HG03064 (cell line): ENCODE measurements around the gene SLIT1.

Source experiments
- ATAC-seq: cut with Tn5 transposase; IDR thresholded peaks from one replicate; pipeline ENCODE4 v1.9.1; 2021; ENCODE audit warnings: low read depth; ENCODE audit not compliant: unreplicated experiment

The SLIT1 gene

GRCh38 chr10:97144297-97144696, 41.5 kb downstream of the SLIT1 start:
- no peak for ATAC-seq

- ATAC-seq: no peak
Observed at GRCh38 chr10:97142834-97143233, 42.9 kb downstream of the SLIT1 start.

- no peak for ATAC-seq
Observed at GRCh38 chr10:97140902-97141745, 44.6 kb downstream of the SLIT1 start.

GRCh38 chr10:97140049-97140846, 45.5 kb downstream of the SLIT1 start:
- no peak for ATAC-seq

- no peak for ATAC-seq
Observed at GRCh38 chr10:97139651-97140048, 46.1 kb downstream of the SLIT1 start.

GRCh38 chr10:97138846-97139245, 46.9 kb downstream of the SLIT1 start:
- ATAC-seq: no peak

GRCh38 chr10:97138174-97138573, 47.6 kb downstream of the SLIT1 start:
- ATAC-seq: no peak

- no peak for ATAC-seq
Observed at GRCh38 chr10:97136756-97137155, 49.0 kb downstream of the SLIT1 start.

GRCh38 chr10:97135464-97135863, 50.3 kb downstream of the SLIT1 start:
- no peak for ATAC-seq

- no peak for ATAC-seq
Observed at GRCh38 chr10:97134983-97135382, 50.8 kb downstream of the SLIT1 start.

- ATAC-seq: no peak
Observed at GRCh38 chr10:97134110-97134509, 51.6 kb downstream of the SLIT1 start.

GRCh38 chr10:97132273-97132672, 53.5 kb downstream of the SLIT1 start:
- no peak for ATAC-seq

- no peak for ATAC-seq
Observed at GRCh38 chr10:97131666-97132065, 54.1 kb downstream of the SLIT1 start.

GRCh38 chr10:97131181-97131628, 54.6 kb downstream of the SLIT1 start:
- no peak for ATAC-seq

- ATAC-seq: no peak
Observed at GRCh38 chr10:97129666-97130065, 56.1 kb downstream of the SLIT1 start.

GRCh38 chr10:97128516-97129154, 57.1 kb downstream of the SLIT1 start:
- no peak for ATAC-seq

GRCh38 chr10:97128039-97128492, 57.7 kb downstream of the SLIT1 start:
- ATAC-seq: no peak

- no peak for ATAC-seq
Observed at GRCh38 chr10:97127509-97127908, 58.2 kb downstream of the SLIT1 start.

- ATAC-seq: no peak
Observed at GRCh38 chr10:97124211-97124610, 61.5 kb downstream of the SLIT1 start.

- no peak for ATAC-seq
Observed at GRCh38 chr10:97123765-97124164, 62.0 kb downstream of the SLIT1 start.

- ATAC-seq: no peak
Observed at GRCh38 chr10:97121041-97121440, 64.7 kb downstream of the SLIT1 start.
